NCI-H2029 treated with DMSO at 0.1 percent for 48 hours (cell line): ENCODE results near the gene SH2D4B.

Experiments
- DNase-seq: peaks from one replicate; lab custom pipeline; 2025; lab: John Stamatoyannopoulos, UW

Gene SH2D4B

GRCh38 chr10:80504158-80504811, 33.4 kb upstream of the SH2D4B start:
- no peak for DNase-seq

GRCh38 chr10:80504897-80505465, 32.7 kb upstream of the SH2D4B start:
- DNase-seq, result no peak

GRCh38 chr10:80506189-80506575, 31.5 kb upstream of the SH2D4B start:
- no peak for DNase-seq

- no peak for DNase-seq
These were observed 30.7 kb upstream of the SH2D4B start for GRCh38 chr10:80506836-80507487.

GRCh38 chr10:80509108-80509402, 28.6 kb upstream of the SH2D4B start:
- no peak for DNase-seq

GRCh38 chr10:80509403-80510161, 28.1 kb upstream of the SH2D4B start:
- no peak for DNase-seq

GRCh38 chr10:80512031-80512526, 25.6 kb upstream of the SH2D4B start:
- DNase-seq, result no peak

GRCh38 chr10:80513106-80513505, 24.6 kb upstream of the SH2D4B start:
- DNase-seq, result no peak

GRCh38 chr10:80515511-80515910, 22.2 kb upstream of the SH2D4B start:
- no peak for DNase-seq

GRCh38 chr10:80515941-80516340, 21.8 kb upstream of the SH2D4B start:
- no peak for DNase-seq

GRCh38 chr10:80516506-80517075, 21.1 kb upstream of the SH2D4B start:
- DNase-seq, result no peak

GRCh38 chr10:80517416-80518142, 20.1 kb upstream of the SH2D4B start:
- no peak for DNase-seq

- DNase-seq, result no peak
These were observed 19.4 kb upstream of the SH2D4B start for GRCh38 chr10:80518143-80518806.

GRCh38 chr10:80518807-80519360, 18.8 kb upstream of the SH2D4B start:
- no peak for DNase-seq

GRCh38 chr10:80519936-80520650, 17.6 kb upstream of the SH2D4B start:
- no peak for DNase-seq

- DNase-seq, result no peak
These were observed 16.8 kb upstream of the SH2D4B start for GRCh38 chr10:80520661-80521470.

- no peak for DNase-seq
These were observed 14.8 kb upstream of the SH2D4B start for GRCh38 chr10:80522756-80523363.

- no peak for DNase-seq
These were observed 13.9 kb upstream of the SH2D4B start for GRCh38 chr10:80523773-80524172.
